GM19395 (cell line): ENCODE results near the gene TSPAN9.

ENCODE experiments used
- ATAC-seq: cut with Tn5 transposase; IDR thresholded peaks from one replicate; pipeline ENCODE4 v1.9.1; 2021; ENCODE audit warnings: mild to moderate bottlenecking, moderate library complexity; ENCODE audit not compliant: unreplicated experiment

The TSPAN9 gene

DNA sequence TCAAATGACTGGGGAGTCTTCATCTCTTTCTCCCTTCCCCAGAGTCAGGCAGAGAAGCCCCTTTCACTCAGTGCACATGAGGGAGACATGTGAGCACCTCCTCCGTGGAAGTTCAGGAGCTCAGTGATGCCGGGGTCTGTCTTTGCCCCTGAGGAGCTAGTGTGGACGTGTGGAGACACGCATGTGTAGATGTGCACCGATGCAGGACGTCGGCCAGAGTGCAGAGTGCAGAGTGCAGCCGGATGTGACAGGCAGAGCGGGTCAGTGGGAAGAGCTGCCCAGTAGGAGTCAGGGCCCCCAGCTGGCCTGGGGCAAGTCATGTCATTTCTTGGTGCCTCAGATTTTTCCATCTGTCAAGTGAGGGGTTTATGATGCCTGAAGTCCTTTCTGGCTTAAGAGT, 20.7 kb downstream of the TSPAN9 start:
- ATAC-seq: no peak

DNA sequence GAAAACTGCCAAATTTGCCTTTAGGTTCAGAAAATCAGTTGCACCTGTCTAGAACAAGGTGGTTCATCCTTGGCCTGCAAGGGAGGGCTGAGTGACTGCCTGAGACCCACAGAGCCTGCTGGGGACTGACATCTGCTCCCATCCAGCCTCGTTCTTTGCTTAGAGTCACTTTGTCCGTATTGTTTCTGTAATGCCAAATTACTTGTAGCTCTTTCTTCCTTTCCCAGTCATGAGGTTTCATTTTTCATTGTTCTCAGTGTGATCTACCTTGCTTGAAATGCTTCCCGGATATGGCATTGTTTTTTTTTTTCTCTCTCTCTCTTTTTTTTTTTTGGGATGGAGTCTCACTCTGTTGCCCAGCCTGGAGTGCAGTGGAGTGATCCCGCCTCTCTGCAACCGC, 21.3 kb downstream of the TSPAN9 start:
- ATAC-seq: no peak

DNA sequence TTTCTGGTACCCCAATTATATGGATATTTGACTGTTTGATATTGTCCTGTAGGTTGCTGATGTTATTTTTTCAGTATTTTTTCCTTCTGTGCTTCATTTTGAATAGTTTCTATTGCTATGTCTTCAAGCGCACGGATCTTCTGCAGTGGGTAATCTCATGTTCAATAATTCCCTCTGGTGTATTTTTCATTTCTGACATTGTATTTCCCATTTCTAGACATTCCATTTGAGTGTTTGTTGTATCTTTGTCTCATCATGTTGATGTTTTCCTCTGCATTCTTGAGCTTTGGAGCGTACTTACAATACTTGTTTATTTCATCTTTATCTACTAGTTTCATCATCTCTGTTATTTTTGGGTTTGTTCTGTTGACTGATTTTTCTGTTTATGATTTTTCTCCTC, 22.0 kb downstream of the TSPAN9 start:
- ATAC-seq: no peak

DNA sequence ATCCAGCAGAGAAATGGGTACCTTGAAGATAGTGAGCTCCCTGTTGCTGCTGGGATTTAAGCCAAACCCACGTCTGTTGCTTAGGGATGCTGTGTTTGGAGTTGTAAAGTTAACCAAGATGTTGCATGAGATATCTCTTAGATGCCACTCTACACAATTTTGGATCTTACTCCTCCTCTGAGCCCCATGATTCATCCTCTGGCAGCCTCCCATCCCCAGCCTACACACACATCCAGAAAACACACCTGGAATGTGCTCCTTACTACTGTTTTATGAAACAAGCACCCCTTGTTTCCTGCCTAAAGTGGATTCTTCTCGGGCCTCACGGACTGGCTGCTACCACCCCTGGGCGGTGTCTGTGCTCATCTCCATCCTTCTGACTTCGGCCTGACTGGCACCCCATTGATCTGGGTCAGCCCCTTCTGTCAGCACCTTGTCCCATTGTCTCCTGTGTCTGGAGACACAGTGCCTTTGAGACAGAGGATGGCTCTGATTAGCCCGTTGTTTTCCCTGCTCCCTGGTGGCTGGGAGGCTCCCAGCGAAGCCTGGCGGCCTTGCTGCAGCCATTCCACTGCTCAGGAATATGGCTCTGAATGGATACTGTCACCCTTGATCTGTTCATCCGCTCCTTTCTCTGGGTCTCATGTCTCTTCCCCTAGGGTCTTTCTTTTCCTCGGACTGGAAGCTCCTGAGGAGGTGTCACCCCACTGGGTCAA, 24.3 kb downstream of the TSPAN9 start:
- ATAC-seq: no peak

DNA sequence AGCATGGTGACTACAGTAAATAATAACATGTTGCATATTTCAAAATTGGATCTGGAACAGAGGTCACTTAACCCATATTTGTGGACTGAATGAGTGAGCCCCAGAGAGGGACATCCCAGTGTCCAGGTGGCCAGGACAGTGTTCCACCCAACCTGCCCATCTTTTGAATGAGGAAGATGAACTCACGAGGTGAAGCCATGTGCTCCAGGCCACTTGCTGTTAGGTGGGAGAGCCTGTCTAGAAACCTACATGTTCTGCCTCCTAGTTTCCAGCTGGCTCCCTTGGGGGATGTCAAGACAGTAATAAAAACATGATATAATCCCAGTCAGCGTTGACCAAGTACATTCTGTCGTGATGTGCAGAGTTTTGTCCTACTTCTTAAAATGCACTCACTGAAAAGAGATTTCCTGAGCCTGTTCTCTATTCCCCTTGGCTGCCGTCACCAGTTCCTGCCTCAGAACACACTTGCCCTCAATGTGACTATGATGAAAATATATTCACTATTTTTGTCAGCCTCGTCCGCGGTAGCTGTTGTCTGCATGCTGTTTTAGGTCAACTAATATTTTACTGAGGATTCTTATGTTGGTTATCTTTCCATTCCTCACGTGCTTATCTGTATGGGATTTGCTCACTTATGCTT, 25.7 kb downstream of the TSPAN9 start:
- no peak for ATAC-seq

DNA sequence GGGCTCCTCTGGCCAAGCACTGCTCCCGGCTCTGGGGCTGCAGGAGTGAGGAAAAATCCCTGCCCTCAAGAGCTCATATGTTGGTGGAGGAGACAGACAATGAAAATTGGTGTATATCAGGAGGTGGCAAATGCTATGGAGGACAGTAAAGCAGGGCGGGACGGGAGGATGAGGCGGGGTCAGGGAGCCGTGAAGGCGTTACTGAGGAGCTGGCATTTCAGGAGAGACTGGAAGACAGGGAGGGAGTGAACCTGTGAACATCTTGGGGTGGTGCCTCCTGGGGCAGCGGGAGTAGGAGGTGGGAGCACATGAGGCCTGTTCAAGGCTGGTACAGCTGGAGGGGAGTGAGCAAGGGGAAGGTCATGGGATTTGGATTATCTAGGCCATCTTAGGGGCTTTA, 26.6 kb downstream of the TSPAN9 start:
- ATAC-seq: no peak

DNA sequence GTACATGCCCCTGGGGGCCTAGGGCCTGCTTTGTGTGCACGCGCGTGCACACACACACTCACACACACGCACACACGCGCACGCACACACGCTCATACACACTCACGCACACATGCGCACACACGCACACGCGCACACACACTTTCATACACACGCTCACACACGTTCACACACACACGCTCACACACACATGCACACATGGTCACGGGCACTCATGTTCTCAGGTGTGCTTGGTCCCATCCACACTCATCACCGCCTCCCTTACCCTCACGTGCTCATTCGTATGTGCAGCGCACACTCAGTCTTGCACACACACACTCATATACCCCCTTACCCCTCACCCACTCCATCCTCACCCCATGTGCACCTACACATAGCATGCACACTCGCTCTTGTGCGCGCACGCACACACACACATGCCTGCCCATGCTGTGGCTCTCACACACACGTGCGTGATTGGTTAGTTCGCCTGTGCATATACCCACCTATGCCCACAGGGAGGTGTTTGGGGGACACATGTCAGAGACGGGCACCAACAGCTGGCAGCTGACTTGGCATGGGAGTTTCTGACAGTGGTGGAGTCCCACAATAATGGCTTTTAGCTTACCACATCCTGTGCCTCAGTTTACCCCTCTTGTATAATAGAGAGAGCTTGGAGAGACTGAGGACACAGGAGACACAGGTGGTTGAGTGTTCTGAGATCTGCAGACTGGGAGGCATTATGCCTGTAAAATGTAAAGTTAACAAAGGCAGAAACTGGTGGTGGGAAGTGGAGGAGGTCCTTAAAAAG, 28.7 kb downstream of the TSPAN9 start:
- ATAC-seq: no peak

DNA sequence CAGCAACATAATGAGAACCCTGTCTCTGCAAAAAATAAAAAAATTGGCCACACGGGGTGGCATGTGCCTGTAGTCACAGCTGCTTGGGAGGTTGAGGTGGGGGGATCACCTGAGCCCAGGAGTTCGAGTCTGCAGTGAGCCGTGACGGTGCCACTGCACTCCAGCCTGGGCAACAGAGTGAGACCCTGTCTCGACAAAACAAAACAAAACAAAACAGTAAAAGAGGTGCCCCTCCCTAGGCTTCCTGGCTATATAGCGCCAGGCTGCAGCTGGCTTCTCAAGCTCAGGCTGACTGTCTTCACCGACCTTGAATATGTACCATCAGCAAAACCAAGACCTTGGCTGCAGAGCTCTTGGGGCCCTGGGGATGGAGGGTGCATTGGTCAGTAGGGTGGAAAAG, 29.4 kb downstream of the TSPAN9 start:
- ATAC-seq: no peak

DNA sequence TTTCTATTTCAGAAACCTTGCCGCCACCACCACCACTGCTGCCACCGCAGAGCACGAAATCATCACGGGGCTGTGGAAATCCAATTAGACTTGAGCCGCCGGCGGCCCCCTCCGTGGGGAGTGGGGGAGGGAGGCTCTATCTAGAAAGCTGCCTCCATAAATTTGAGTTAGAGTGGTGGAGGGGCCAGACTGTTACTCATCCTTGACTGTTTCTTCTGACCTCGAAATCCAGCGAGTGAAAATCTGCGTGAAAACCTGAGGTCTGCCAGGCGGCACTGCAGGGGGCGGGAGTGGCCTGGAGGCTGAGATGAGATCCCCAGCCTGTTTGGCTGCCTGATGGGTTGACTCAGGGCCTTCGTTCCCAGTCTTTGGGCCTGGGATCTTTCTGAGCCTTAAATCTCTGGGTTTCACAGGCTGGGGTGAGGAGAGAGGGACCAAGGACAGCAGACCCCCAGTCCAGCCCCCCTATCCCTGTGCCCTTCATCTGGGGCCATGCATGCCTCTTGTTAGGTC, 29.9 kb downstream of the TSPAN9 start:
- no peak for ATAC-seq

DNA sequence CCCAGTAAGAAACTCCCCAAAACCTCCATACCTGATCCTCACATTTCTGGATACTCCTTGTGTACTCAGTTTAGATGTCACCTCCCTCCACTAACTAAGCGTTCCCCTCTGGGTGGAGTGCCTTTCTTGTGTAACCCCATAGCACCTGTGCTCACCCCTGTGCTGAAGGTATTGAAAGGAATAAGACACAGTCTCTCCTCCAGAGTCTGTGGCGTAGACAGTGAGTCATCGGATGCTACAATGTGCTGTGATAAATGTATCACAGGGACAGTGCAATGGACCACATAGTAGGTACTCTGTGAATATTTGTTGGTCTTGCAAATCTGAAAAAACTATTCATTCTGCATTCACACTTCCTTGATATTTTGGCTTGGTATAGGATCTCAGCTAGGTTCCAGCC, 30.8 kb downstream of the TSPAN9 start:
- ATAC-seq: no peak

DNA sequence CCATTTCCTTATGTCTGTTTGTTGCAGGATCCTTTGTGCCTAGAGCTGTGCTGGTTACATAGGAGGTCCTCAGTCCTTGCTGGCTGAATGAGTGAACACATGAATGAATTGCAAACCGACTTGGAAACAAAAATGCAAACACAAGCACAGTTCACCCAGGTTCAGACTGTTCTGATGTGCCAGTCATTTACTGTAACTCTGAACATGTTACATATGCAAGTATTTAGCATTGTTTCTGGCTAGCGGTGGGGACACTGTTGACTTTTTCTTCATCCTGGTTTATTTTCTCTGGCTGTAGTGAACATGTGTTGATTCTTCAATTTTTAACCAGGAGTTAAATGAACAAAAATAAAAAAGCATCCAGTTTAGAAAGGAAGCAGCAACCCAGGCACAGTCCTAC, 33.4 kb downstream of the TSPAN9 start:
- ATAC-seq: no peak

DNA sequence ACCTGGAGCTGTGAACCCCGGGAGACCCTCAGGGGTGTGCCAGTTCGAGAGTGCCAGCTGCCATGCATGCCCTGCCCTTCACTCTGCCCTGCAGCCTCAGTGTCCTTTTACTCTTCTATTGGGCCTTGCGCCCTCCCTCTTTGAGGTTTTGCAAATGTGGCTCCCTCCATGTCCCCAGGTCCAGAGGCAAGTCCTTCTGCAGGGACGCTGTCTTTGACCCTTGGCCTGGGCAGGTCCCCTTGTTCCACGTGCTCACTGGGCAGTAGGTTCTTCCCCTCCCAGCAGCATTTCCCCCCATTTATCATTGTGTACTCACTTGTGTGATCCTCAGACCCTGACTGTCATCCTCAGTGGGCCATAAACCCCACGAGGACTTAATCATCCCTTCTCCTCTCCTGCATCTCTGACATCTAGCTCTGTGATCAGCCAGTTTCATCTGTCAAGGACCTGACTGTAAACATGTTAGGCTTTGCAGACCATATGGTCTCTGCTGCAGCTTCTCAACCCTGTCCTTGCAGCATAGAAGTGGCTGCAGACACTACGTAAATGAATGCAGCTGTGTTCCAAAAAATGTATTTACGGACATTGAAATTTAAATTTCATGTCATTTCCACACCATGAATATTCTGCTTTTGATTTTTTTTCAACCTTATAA, 36.6 kb downstream of the TSPAN9 start:
- ATAC-seq: no peak

DNA sequence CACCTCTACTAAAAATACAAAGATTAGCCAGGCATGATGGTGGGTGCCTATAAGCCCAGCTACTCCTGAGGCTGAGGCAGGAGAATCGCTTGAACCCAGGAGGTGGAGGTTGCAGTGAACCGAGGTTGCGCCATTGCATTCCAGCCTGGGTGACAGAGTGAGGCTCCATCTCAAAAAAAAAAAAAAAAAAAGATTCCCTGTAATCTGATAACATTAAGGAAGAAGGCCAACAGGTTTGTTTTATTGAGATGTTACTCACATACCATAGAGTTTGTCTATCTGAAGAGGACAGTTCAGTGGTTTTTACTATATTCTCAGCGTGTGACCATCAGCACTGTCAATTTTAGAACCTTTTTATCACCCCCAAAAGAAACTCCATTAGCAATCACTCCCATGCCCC, 37.5 kb downstream of the TSPAN9 start:
- ATAC-seq: no peak

DNA sequence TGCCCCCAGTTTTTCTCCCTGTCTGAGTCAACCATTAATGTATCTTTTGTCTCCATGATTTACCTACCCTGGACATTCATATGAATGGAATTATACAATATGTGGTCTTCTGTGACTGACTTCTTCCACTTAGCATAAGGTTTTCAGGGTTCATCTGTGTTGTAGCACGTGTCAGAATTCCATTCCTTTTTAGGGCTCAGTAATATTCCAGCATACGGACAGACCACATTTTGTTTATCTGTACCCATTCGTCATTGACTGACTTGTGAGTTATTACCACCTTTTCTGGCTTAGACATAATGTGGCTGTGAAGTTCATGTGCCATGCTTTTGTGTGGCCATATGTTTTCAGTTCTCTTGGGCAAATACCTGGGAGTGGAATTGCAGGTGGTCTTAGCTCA, 37.9 kb downstream of the TSPAN9 start:
- no peak for ATAC-seq

DNA sequence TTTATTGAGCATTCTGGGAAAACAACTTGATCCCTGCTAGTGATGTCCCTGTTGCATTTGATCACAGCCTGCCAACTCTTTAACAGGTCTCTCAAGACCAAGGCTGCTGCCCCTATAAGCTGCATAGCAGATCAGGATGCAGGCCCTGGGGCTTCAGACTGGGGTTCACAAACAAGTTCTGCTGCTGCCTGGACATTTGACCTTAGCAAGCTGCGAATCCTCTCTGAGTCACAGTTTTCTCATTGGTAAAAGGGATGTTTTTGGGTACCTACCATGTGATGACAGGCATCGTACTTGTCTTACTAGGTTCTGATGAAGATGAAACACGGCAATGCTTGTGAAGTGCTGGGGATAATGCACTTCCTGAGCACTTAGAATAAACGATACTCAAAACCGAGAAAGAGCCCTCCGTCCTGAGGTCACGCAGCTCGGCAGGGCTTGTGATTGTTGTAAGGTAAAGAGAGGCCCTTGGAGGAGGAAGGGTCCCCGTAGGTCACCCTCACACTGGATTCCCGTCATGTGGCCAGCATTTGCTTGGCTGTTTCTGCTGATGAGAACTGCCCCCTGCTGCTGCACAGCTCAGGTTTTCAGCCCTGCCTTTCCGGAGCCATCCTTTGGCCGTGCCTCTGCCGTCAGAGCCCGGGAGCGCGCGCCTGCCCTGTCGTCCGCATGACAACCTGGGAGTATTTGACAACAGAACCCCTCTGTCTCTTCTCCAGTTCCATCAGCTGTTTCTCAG, 39.1 kb downstream of the TSPAN9 start:
- no peak for ATAC-seq

DNA sequence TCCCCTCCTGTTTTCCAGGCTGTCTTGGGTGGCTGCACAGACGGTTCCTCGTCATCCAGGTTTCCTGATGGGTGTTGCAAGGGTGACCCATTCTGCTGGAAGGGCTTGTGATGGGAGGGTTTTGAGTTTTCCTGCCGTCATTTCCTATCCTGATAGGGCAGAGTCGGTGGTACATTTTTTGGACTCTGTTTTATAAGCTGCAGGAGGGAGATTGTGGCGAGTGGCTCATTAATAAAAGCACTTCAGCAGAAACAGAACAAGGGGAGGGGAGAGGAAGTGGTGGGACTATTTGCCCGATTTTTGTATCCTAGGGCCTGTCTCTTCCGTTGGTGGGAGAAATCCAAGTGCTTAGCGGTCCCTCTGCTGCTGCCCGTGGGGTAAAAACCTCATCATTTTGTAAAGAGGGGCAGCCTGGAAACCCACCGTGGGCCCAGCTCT, 40.0 kb downstream of the TSPAN9 start:
- no peak for ATAC-seq

DNA sequence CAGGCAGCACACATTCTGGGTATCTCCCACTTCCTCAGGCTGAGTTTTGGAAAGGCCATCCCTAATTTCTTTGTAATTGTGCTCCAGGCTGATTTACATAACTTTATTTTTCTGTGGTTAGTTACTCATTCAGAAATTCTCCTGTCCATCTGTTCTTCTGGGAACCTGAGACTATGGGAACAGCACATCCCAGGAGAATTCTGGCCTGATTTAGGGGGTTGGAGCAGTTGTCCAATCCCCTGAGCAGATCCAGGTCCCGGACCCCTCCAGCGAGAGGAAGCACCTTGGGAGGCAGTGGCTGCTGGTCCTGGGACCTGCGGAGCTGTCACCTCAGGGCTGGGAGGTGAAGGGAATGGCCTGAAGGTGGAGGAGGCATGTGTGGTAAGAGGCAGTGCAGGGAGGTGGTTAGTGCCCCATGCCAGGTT, 40.4 kb downstream of the TSPAN9 start:
- ATAC-seq: no peak

DNA sequence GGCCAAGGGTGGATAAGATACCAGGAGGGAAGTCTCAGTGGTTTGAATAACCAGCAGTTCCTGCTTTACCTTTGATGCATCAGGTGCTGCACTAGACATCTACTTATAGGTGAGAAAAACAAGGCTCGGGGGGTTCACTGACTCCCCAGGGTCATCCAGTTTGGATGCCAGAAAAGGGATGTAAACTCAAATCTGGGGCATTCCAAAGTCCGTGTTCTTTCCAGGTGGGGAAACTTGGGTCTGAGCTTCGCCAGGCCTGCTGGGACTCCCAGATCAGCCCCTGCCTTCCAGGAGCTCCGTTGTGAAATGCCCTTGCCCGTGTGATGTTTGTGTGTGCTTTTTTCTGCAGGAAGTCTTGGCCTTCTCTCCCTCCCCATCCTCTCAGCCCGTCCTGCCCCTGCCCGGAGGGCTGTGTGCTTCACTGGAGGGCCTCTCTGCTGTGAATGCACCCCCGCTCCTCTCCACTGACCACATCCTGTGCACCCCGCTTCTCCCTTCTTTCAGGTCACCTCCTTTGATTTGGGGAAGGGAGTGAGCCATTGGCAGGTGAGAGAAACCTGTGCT, 42.1 kb downstream of the TSPAN9 start:
- ATAC-seq: no peak

DNA sequence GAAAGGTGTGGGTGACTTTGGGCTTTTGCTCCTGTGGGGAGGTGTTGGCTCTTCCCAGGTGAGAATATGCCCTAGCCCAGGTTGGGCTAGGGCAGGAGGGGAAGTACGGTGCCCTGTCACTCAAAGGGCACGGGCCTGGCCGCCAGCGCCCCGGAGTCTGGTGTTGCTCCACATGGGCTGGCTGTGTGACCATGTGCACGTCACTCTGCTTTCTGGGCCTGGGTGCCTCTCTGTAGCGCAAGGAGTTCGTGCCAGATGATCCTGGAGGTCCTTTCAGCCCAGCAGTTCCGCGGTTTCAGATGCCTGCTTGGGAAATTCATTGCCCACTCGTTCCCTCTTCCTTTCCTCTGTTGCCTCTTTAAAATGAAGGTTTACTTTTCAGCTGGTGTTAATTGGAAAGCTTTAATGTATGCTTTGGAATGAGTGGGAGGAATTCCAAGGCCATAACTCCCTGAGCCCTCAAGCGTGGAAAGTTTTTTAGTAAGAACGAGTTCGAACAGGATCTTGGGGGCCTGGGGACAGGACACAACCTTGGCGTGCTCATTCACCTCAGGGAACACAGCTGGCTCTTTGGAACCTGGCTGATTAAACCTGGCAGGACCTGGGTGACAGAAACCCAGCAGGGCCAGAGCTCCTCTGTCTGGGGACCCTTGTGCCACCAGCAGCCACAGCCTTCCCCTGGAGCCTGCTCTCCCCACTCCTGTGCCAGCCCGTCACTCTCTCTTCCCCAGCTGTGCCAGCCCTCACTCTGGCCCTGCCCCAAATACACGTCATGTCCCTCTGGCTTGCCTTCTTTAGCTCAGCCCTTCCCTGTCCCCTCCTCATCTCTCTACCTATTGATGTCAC, 42.8 kb downstream of the TSPAN9 start:
- no peak for ATAC-seq
